HepG2 (cell line): ENCODE measurements around the gene RMI2. TPM values are rescaled to one million over a fixed set of nuclear protein-coding genes. Genes with fewer than 3 reads are reported as not detected.

Experiments
- ATF7 ChIP-seq, 2 experiments: fragments of 450-650 bp in 1 of 2; sonication (generic) in 1 of 2; formaldehyde crosslinking in 1 of 2; IDR thresholded peaks; 2 replicates each; pipeline versions ENCODE4 v1.4.0 to v1.6.1; 2016 to 2020; ENCODE audit warnings: antibody characterized with exemption in 1 of 2, mild to moderate bottlenecking in 1 of 2, missing genetic modification reagents in 1 of 2
- HOXA3 ChIP-seq: sonication (generic); formaldehyde crosslinking; IDR thresholded peaks from 2 replicates; pipeline ENCODE4 v1.5.0; 2020; ENCODE audit warnings: missing genetic modification reagents
- MAFF ChIP-seq: IDR thresholded peaks from 2 replicates; pipeline ENCODE4 v1.6.1; 2011; ENCODE audit warnings: low read depth, low read length, improper control_type of control experiment
- MAFK ChIP-seq, 2 experiments: IDR thresholded peaks in 1 of 2; conservative IDR thresholded peaks in 1 of 2; 2 replicates each; pipeline ENCODE4 v1.6.1; 2011; ENCODE audit warnings: improper control_type of control experiment in 2 of 2, low read length in 2 of 2
- NFE2L1 ChIP-seq: sonication (generic); formaldehyde crosslinking; IDR thresholded peaks from 2 replicates; pipeline ENCODE4 v1.4.0; 2020; ENCODE audit warnings: missing genetic modification reagents, mild to moderate bottlenecking, borderline replicate concordance
- ZBTB21 ChIP-seq: sonication (generic); formaldehyde crosslinking; IDR thresholded peaks from 2 replicates; pipeline ENCODE4 v1.4.0; 2020; ENCODE audit warnings: missing genetic modification reagents
- polyA plus RNA-seq, 8 experiments: library from polyadenylated mRNA; depleted of rRNA in 3 of 8; stranded (reverse) in 7 of 8; unstranded in 1 of 8; fragments of >200 nt; fragmentation: Illumina TruSeq in 4 of 8; extraction: Trizol in 4 of 8; gene quantifications; 2 replicates each; pipeline versions ENCODE4 v1.2.1 to v1.2.3, GENCODE V29; 2011 to 2016; ENCODE audit warnings: low read depth in 4 of 8, missing spikeins in 1 of 8, mixed read lengths in 1 of 8; ENCODE audit not compliant: insufficient read depth in 1 of 8
- total RNA-seq, 5 experiments: library from RNA; depleted of rRNA; stranded (reverse); fragments of >200 nt; fragmentation: Illumina TruSeq; extraction: Trizol; gene quantifications; 2 replicates each; pipeline ENCODE4 v1.2.3, GENCODE V29; 2016; ENCODE audit warnings: low read depth in 1 of 5
- TF ChIP-seq, protein P1 (sequence below): sonication (generic); formaldehyde crosslinking; IDR thresholded peaks from 2 replicates; pipeline ENCODE4 v1.9.0; 2021; ENCODE audit warnings: mild to moderate bottlenecking, missing genetic modification reagents
- TF ChIP-seq, protein P2 (sequence below): IDR thresholded peaks from 2 replicates; pipeline ENCODE4 v1.6.1; 2016; ENCODE audit warnings: mild to moderate bottlenecking
- TF ChIP-seq, protein P3 (sequence below): sonication (generic); formaldehyde crosslinking; IDR thresholded peaks from 2 replicates; pipeline ENCODE4 v1.4.0; 2020; ENCODE audit warnings: missing genetic modification reagents
- TF ChIP-seq, protein P4 (sequence below): sonication (generic); formaldehyde crosslinking; IDR thresholded peaks from 2 replicates; pipeline ENCODE4 v1.8.0; 2022; ENCODE audit warnings: low read depth, missing genetic modification reagents
- TF ChIP-seq, protein P5 (sequence below): sonication (generic); formaldehyde crosslinking; IDR thresholded peaks from 2 replicates; pipeline ENCODE4 v1.9.0; 2022; ENCODE audit warnings: missing genetic modification reagents, mild to moderate bottlenecking, borderline replicate concordance

Gene RMI2
- total and polyA plus RNA-seq, 2 of the 13 experiments (the other 11 are each of a cell fraction or from before 2014, with no cell fraction given), result 24.5 to 55.7 TPM

DNA sequence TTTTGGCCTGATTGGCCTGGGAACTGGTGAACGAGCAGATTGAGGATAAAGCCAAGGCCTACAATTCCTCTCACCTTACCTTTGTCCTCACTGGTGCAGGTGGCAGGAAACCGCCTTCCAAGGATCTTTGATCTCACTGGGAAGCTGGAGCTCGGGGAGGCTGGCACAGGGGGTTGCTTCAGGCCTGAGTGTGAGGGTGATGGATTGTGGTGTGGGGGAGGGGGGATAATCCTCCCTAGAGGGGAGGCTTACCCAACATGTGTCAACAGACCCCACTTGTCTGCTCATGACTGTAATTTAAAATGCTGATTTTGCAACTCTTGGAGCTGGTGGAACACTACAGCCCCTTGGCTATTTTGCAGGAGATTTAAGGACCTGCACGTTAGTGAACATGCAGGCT lies 4.5 kb upstream of the RMI2 start (continued):
- TF ChIP-seq, protein P1, sequence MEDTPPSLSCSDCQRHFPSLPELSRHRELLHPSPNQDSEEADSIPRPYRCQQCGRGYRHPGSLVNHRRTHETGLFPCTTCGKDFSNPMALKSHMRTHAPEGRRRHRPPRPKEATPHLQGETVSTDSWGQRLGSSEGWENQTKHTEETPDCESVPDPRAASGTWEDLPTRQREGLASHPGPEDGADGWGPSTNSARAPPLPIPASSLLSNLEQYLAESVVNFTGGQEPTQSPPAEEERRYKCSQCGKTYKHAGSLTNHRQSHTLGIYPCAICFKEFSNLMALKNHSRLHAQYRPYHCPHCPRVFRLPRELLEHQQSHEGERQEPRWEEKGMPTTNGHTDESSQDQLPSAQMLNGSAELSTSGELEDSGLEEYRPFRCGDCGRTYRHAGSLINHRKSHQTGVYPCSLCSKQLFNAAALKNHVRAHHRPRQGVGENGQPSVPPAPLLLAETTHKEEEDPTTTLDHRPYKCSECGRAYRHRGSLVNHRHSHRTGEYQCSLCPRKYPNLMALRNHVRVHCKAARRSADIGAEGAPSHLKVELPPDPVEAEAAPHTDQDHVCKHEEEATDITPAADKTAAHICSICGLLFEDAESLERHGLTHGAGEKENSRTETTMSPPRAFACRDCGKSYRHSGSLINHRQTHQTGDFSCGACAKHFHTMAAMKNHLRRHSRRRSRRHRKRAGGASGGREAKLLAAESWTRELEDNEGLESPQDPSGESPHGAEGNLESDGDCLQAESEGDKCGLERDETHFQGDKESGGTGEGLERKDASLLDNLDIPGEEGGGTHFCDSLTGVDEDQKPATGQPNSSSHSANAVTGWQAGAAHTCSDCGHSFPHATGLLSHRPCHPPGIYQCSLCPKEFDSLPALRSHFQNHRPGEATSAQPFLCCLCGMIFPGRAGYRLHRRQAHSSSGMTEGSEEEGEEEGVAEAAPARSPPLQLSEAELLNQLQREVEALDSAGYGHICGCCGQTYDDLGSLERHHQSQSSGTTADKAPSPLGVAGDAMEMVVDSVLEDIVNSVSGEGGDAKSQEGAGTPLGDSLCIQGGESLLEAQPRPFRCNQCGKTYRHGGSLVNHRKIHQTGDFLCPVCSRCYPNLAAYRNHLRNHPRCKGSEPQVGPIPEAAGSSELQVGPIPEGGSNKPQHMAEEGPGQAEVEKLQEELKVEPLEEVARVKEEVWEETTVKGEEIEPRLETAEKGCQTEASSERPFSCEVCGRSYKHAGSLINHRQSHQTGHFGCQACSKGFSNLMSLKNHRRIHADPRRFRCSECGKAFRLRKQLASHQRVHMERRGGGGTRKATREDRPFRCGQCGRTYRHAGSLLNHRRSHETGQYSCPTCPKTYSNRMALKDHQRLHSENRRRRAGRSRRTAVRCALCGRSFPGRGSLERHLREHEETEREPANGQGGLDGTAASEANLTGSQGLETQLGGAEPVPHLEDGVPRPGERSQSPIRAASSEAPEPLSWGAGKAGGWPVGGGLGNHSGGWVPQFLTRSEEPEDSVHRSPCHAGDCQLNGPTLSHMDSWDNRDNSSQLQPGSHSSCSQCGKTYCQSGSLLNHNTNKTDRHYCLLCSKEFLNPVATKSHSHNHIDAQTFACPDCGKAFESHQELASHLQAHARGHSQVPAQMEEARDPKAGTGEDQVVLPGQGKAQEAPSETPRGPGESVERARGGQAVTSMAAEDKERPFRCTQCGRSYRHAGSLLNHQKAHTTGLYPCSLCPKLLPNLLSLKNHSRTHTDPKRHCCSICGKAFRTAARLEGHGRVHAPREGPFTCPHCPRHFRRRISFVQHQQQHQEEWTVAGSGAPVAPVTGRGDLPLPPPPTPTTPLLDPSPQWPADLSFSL (CRISPR knock-in tag), result no peak
- peak; percentile 92 for TF ChIP-seq MAFF
- no peak for TF ChIP-seq ZBTB21 (CRISPR knock-in tag)
- TF ChIP-seq, protein P2, sequence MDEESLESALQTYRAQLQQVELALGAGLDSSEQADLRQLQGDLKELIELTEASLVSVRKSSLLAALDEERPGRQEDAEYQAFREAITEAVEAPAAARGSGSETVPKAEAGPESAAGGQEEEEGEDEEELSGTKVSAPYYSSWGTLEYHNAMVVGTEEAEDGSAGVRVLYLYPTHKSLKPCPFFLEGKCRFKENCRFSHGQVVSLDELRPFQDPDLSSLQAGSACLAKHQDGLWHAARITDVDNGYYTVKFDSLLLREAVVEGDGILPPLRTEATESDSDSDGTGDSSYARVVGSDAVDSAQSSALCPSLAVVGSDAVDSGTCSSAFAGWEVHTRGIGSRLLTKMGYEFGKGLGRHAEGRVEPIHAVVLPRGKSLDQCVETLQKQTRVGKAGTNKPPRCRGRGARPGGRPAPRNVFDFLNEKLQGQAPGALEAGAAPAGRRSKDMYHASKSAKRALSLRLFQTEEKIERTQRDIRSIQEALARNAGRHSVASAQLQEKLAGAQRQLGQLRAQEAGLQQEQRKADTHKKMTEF (CRISPR knock-in tag), result no peak
- TF ChIP-seq, protein P3, sequence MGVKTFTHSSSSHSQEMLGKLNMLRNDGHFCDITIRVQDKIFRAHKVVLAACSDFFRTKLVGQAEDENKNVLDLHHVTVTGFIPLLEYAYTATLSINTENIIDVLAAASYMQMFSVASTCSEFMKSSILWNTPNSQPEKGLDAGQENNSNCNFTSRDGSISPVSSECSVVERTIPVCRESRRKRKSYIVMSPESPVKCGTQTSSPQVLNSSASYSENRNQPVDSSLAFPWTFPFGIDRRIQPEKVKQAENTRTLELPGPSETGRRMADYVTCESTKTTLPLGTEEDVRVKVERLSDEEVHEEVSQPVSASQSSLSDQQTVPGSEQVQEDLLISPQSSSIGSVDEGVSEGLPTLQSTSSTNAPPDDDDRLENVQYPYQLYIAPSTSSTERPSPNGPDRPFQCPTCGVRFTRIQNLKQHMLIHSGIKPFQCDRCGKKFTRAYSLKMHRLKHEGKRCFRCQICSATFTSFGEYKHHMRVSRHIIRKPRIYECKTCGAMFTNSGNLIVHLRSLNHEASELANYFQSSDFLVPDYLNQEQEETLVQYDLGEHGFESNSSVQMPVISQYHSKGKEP (CRISPR knock-in tag), result no peak
- TF ChIP-seq, protein P4, sequence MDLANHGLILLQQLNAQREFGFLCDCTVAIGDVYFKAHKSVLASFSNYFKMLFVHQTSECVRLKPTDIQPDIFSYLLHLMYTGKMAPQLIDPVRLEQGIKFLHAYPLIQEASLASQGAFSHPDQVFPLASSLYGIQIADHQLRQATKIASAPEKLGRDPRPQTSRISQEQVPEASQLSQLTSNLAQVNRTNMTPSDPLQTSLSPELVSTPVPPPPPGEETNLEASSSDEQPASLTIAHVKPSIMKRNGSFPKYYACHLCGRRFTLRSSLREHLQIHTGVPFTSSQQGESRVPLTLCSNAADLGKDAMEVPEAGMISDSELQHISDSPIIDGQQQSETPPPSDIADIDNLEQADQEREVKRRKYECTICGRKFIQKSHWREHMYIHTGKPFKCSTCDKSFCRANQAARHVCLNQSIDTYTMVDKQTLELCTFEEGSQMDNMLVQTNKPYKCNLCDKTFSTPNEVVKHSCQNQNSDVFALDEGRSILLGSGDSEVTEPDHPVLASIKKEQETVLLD (CRISPR knock-in tag), result 0 out of 2 replicates have a peak, but pooled peaks have one; percentile 42
- TF ChIP-seq, protein P5, sequence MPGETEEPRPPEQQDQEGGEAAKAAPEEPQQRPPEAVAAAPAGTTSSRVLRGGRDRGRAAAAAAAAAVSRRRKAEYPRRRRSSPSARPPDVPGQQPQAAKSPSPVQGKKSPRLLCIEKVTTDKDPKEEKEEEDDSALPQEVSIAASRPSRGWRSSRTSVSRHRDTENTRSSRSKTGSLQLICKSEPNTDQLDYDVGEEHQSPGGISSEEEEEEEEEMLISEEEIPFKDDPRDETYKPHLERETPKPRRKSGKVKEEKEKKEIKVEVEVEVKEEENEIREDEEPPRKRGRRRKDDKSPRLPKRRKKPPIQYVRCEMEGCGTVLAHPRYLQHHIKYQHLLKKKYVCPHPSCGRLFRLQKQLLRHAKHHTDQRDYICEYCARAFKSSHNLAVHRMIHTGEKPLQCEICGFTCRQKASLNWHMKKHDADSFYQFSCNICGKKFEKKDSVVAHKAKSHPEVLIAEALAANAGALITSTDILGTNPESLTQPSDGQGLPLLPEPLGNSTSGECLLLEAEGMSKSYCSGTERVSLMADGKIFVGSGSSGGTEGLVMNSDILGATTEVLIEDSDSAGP (CRISPR knock-in tag), result peak; percentile 42; the same call in 1 of the 2 replicates
- TF ChIP-seq ATF7 (IDR thresholded peaks at IDR 0.05), result no peak
- TF ChIP-seq ATF7 (CRISPR knock-in tag; IDR thresholded peaks at IDR 0.05), result no peak
- TF ChIP-seq HOXA3 (CRISPR knock-in tag), result peak; percentile 27; the same call in 1 of the 2 replicates
- peak; percentile 94 to 97 for TF ChIP-seq MAFK (conservative IDR thresholded peaks at IDR 0.05 in 1 of 2, IDR thresholded peaks at IDR 0.05 in 1 of 2; ENCODE audit: low read length in 2 of 2)
- no peak for TF ChIP-seq NFE2L1 (CRISPR knock-in tag)
